Measurements from ENCODE around the gene RHBDL2. TPM values are rescaled to one million over a fixed set of nuclear protein-coding genes. Genes with fewer than 3 reads are reported as not detected.

RHBDL2 gene
- total RNA-seq, 1 experiment from 2014 or later = 0.30 TPM

DNA sequence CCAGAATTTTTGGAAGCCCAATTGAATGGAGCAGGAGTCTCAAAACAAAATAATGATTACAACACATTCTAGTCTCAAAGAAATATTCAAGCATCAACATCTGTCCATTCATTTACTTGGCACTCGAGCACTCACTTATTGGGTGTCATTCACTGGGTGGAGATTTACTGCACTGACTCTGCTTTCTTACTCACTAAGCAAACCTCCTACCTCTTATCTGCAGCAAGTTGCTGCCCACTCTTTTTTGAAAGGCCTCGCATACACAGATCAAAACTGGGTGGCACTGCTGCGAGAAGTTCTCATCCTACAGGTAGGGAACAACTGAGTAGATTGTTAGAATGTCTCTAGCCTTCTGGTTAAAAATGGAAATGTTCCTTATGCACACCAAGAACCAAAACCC is 18.0 kb downstream of the RHBDL2 start:
- POLR2A ChIA-PET = no interaction called here
- Mint-ChIP-seq H3K27ac (ENCODE audit: low read depth, unreplicated experiment) (no peak overlapping the region), H3K4me1 (ENCODE audit: insufficient read depth, unreplicated experiment) (no peaks in the 10 kb centered on the region), H3K27me3 (ENCODE audit: insufficient read depth, unreplicated experiment) (no peaks in the 10 kb centered on the region), H3K9me3 (ENCODE audit: unreplicated experiment) (no peaks in the 10 kb centered on the region), H3K36me3 (ENCODE audit: insufficient read depth, unreplicated experiment) (no peaks in the 10 kb centered on the region), H3K4me3 (ENCODE audit: unreplicated experiment) (no peak overlapping the region)
- no TSS peak for BruUV-seq (replicated peaks)
- DNase-seq (ENCODE audit: unreplicated experiment) = no peak
- CTCF ChIA-PET = interaction anchor here (0.6 kb wide), 2 partner anchors 8 to 33 kb away, joined by 4 read pairs; no protein-coding TSS in a partner anchor
- TF ChIP-seq CTCF (IDR thresholded peaks at IDR 0.05; ENCODE audit: unreplicated experiment) = no peak
- intact Hi-C loops (cut with micrococcal nuclease) = no loop called here

GRCh38 chr1:38919130-38919529 is 22.5 kb downstream of the RHBDL2 start:
- H3K4me3 Mint-ChIP-seq (ENCODE audit: unreplicated experiment) = no peak overlapping the region
- H3K9me3 Mint-ChIP-seq (ENCODE audit: unreplicated experiment) = no peaks in the 10 kb centered on the region
- DNase-seq (ENCODE audit: unreplicated experiment) = no peak
- intact Hi-C loops (cut with micrococcal nuclease) = no loop called here
- ChIA-PET POLR2A (interaction anchor here (1.4 kb wide), 1 partner anchor 46 kb away, joined by 4 read pairs; the partner anchor contains the start of gene MYCBP), CTCF (no interaction called here)
- H3K27me3 Mint-ChIP-seq (ENCODE audit: insufficient read depth, unreplicated experiment) = no peaks in the 10 kb centered on the region
- no peaks in the 10 kb centered on the region for H3K4me1 Mint-ChIP-seq (ENCODE audit: insufficient read depth, unreplicated experiment)
- BruUV-seq (replicated peaks) = no TSS peak
- no peak for TF ChIP-seq CTCF (IDR thresholded peaks at IDR 0.05; ENCODE audit: unreplicated experiment)
- no peak overlapping the region for H3K27ac Mint-ChIP-seq (ENCODE audit: low read depth, unreplicated experiment)
- H3K36me3 Mint-ChIP-seq (ENCODE audit: insufficient read depth, unreplicated experiment) = no peaks in the 10 kb centered on the region

GRCh38 chr1:38918568-38918967 is 23.1 kb downstream of the RHBDL2 start:
- DNase-seq (ENCODE audit: unreplicated experiment) = no peak
- Mint-ChIP-seq H3K27me3 (ENCODE audit: insufficient read depth, unreplicated experiment) (no peaks in the 10 kb centered on the region), H3K9me3 (ENCODE audit: unreplicated experiment) (no peaks in the 10 kb centered on the region), H3K36me3 (ENCODE audit: insufficient read depth, unreplicated experiment) (no peaks in the 10 kb centered on the region), H3K4me3 (ENCODE audit: unreplicated experiment) (no peak overlapping the region), H3K4me1 (ENCODE audit: insufficient read depth, unreplicated experiment) (no peaks in the 10 kb centered on the region), H3K27ac (ENCODE audit: low read depth, unreplicated experiment) (no peak overlapping the region)
- TF ChIP-seq CTCF (IDR thresholded peaks at IDR 0.05; ENCODE audit: unreplicated experiment) = no peak
- BruUV-seq (replicated peaks) = no TSS peak
- ChIA-PET POLR2A (interaction anchor here (1.4 kb wide), 1 partner anchor 45 kb away, joined by 4 read pairs; the partner anchor contains the start of gene MYCBP), CTCF (no interaction called here)
- intact Hi-C loops (cut with micrococcal nuclease) = no loop called here

DNA sequence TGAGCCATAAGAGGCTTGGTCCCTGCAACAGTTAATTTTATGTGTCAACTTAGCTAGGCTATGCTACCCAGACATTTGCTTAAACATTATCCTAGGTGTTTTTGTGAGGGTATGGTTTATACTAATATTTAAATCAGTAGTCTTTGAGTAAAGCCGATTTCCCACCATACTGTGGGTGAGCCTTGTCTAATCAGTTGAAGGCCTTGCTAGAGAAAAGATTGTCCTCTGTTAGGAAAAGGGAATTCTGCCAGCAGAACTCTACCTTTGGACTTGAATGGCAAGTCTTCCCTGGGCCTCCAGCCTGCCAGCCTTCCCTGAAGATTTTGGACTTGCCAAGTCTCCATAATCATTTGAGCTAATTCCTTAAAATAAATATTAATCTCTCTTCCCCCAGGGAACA is 23.9 kb downstream of the RHBDL2 start:
- H3K4me3 Mint-ChIP-seq (ENCODE audit: unreplicated experiment) = no peak overlapping the region
- H3K9me3 Mint-ChIP-seq (ENCODE audit: unreplicated experiment) = no peaks in the 10 kb centered on the region
- TF ChIP-seq CTCF (IDR thresholded peaks at IDR 0.05; ENCODE audit: unreplicated experiment) = no peak
- H3K36me3 Mint-ChIP-seq (ENCODE audit: insufficient read depth, unreplicated experiment) = no peaks in the 10 kb centered on the region
- CTCF ChIA-PET = no interaction called here
- POLR2A ChIA-PET = no interaction called here
- no peak for DNase-seq (ENCODE audit: unreplicated experiment)
- H3K4me1 Mint-ChIP-seq (ENCODE audit: insufficient read depth, unreplicated experiment) = no peaks in the 10 kb centered on the region
- BruUV-seq (replicated peaks) = no TSS peak
- no peak overlapping the region for H3K27ac Mint-ChIP-seq (ENCODE audit: low read depth, unreplicated experiment)
- intact Hi-C loops (cut with micrococcal nuclease) = no loop called here
- H3K27me3 Mint-ChIP-seq (ENCODE audit: insufficient read depth, unreplicated experiment) = no peaks in the 10 kb centered on the region
